ENCODE data around the gene PGBD5. TPM values are rescaled to one million over a fixed set of nuclear protein-coding genes. Genes with fewer than 3 reads are reported as not detected.

The PGBD5 gene
- total RNA-seq, 1 experiment from 2014 or later, result 0.76 TPM

DNA sequence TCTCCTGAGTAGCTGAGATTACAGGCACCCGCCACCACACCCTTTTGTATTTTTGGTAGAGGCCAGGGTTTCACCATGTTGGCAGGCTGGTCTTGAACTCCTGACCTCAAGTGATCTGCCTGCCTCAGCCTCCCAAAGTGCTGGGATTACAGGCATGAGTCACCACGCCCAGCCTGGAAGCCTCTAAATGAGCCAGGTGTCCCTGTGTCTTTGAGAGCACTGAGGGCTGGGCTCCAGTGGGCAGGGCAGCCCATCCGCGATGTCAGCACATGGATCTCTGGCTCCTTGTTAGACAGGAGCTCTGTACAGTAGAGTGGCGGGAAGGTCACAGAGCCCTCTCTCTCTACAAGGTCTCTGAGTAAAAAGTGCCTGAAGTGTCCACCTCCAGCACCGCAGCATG lies 124.3 kb downstream of the PGBD5 start:
- DNase-seq (ENCODE audit: low read depth), result no peak

DNA sequence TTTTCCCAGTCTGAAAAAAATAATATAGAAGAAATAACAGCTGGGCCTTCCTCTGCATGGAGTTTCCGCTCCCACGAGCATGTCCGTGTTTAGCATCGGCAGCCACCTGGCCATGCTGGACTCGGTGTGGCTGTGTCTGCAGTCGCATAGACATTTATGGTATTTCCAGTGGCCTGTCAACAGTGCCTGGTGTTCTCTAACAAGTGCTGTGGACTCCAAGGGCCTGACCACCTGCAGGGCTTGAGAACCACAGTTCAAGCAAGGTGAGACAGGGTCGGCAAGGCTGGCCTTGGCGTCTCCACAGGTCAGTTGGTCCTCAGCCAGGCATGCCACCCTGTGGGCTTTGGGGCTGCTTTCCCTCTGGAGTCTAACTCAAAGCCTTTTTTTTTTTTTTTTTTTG lies 124.8 kb downstream of the PGBD5 start:
- DNase-seq (ENCODE audit: low read depth), result no peak

DNA sequence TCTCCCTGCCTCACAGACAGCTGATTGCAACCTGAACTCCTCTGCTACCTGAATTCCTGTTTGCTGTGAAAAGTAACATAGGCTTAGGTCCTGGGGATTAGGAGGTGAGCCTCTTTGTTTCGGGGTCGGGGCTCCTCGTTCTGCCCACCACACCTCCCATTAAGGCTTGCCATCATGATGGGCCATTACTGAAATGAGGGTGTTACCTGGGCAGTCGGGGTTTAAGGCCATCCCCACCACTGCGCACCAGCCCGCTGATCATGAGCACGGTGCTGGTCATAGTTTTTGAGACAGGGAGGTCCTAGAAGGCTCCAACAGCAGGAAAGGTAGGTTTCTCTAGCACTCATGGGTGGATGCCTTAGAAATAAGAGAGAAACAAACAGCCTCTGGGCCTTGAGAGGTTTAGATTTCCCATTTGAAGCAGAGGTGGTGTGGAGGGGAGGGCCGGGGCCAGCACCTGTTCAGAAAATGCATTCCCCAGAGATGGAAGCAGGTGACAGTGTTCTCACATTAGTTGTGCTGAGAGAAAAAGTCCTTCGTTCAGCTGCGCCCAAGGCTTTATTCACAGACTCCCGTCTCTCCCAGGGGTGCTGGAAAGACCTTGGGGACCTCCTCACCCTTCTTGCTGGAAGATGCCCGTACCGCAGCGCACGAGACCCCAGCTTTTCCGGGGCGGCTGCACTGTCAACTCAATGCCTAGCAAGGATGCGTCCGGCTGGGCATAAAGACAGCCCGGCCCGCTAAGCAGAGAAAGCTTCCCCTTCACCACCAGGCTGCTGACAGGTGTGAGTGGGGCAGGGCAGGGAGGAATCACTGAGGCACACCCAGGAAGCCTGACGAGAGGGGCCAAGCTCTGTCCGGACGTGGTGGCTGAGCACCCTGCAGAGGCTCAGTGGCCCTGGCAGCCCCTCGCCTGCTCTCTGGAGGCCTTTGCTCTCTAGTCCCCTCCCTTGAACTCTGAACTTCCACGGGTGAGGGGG lies 125.5 kb downstream of the PGBD5 start:
- DNase-seq (ENCODE audit: low read depth), result no peak

GRCh38 chr1:230299191-230300006 lies 126.7 kb downstream of the PGBD5 start:
- no peak for DNase-seq (ENCODE audit: low read depth)

DNA sequence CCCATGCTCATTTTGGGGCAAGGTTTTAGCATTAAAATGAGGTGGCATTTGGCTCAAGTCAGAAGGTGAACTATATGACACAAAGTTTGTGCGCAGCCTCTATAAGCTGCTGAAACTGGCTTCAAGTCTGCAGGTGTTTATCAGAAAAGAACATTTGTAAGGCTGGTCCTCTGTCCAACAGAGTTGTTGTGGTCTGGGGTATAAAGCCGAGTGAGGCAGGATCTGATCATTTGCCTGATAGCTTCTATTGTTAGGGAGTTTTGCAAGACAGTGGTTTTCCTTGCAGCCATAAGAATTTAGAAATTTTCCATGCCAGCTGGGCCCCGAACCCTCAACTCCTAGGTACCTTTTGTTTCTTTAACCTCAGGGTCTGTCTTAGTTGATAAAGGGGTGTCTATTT lies 130.8 kb downstream of the PGBD5 start:
- no peak for DNase-seq (ENCODE audit: low read depth)

- DNase-seq (ENCODE audit: low read depth), result no peak
These were observed 132.8 kb downstream of the PGBD5 start for GRCh38 chr1:230293390-230293700.

- no peak for DNase-seq (ENCODE audit: low read depth)
These were observed 133.3 kb downstream of the PGBD5 start for GRCh38 chr1:230292689-230293389.

DNA sequence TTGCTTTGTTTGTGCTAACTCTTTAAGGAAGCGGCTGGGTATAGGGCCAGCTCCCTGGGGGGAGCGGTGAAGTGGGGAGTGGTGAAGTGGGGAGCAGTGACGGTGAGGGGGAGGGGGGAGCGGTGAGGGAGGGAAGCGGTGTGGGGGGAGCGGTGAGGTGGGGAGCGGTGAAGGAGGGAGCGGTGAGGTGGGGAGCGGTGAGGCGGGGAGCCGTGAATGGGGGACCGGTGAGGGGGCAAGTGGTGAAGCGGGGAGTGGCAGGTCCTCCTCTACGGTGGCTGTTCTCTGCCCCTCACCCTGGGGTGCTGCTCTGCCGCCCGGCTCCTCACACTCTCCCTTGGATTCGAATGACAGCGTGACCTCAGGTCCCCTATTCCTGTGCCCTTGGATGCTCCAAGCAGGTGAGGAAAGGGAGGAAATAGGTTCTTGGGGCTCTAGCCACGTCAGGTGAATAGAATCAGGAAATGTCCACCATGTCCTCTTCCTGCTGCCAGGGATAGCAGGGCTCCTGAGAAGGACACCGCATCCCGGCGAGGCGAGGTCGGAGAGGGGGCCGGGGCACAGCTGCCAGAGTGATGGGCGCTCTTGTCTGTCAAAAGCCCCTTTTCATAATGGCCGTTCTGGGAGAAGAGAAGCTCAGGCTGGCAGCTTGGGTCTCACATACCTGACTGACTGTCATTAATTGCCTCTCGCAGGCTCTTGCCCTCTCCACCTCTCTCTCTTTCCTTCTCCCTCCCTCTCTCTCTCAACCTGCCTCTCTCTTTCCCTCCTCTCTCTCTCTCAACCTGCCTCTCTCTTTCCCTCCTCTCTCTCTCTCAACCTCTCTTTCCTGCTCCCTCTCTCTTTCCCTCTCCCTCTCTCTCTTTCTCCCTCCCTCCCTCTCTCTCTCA lies 134.2 kb downstream of the PGBD5 start:
- no peak for DNase-seq (ENCODE audit: low read depth)

- DNase-seq (ENCODE audit: low read depth), result no peak
These were observed 136.8 kb downstream of the PGBD5 start for GRCh38 chr1:230289350-230289644.

GRCh38 chr1:230288641-230289349 lies 137.3 kb downstream of the PGBD5 start:
- DNase-seq (ENCODE audit: low read depth), result peak; percentile 40

DNA sequence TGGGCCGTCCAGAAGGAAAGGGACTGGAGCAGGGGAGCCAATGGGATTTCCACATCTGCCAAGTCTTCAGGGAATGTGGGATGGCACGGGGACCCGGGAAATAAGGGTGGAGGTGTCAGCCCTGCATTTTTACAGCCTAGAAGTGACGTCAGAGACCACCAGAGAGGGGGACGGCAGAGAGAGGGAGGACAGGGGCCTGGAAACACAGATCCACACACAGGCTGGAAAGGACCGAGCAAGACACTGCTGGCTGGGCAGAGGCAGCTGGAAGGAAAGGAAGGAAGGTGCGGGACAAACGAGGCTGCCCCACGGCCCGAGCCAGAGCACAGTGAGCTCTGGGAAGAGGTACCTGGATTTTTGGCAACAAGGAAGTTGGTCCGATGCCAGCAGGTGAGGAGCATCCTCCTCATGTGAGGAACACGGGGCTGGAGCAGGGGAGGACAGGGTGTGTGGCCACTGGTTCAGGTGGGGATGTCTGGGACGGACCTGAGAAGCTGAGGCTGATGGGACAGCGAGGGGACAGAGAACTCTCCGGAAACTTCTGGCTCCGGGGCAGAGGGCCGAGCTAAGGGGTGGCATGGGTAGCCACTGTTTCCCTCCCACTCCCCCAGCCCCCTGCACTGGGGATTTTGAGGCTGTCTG lies 138.3 kb downstream of the PGBD5 start:
- no peak for DNase-seq (ENCODE audit: low read depth)

GRCh38 chr1:230286890-230287269 lies 139.3 kb downstream of the PGBD5 start:
- no peak for DNase-seq (ENCODE audit: low read depth)

DNA sequence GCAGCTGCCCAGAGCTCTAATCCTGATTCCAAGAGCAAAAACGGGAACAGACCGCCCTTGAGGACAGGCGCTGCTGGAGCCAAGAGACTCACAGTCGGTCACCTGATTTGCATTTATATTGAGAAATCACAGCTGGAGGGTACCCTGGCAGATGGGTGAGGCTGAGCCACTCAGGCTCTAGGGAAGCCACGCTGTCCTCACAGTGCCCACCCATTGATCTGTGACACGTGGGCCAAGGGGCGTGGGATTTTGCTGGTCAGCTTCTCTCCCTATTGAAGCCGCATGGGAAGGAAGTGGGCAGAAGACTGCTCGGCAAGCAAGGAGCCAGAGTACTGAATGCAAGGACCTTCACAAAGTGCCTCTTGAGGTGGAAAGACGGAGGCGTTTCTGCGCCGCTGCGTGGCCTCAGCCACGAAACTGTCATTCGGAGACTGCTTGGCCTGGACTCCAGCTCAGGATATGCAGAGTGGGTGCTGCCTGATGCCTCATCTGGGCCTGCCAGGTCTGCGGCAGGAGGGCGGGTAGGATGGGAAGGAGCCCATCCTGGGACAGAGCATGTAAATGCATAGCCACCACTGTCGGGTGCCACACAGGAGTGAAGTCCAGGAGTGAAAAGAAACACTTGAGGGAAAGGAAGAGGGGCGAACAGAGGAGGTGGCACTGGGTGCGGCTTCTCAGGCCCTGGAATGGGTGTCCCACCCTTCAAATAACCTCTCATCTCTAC lies 139.8 kb downstream of the PGBD5 start:
- DNase-seq (ENCODE audit: low read depth), result no peak

GRCh38 chr1:230285351-230285750 lies 140.8 kb downstream of the PGBD5 start:
- no peak for DNase-seq (ENCODE audit: low read depth)

- DNase-seq (ENCODE audit: low read depth), result no peak
These were observed 141.2 kb downstream of the PGBD5 start for GRCh38 chr1:230284891-230285290.

DNA sequence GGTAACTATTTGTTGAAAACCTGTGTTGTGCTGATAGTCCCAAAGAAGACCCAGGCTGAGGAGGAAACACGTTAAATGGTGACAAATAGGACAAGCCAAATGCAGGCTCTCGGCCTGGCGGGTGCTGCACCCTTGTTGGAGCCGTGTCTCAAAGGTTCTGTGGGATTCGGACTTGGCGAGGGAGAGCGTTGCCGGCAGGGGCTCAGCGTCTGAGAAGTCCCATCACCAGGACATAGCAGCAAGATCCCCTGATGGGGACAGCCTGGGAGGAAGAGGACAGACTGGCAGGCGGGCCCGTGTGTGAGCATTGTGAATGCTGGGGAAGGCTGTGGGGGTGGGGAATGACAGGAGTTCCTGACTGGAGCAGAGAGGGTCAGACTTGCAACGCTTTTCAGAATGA lies 142.5 kb downstream of the PGBD5 start:
- no peak for DNase-seq (ENCODE audit: low read depth)

DNA sequence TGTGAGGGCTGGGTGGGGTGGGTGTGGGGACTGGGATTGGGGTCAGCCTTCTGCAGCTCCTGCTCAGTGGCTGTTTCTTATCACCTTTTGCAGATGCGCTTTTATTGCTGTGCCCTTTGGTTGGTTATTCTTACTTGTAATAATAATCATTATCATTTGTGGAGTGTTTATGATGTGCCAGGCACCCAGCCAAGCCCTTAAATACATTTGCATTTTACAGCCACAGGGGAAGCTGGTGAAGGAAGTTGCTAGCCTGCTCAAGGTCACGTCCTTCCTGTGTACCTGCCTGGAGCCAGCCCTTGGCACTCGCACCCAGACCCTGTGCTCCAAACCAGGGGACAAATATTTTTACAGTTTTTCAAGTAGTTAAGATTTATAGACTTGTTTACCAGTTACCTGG lies 144.0 kb downstream of the PGBD5 start:
- DNase-seq (ENCODE audit: low read depth), result no peak

GRCh38 chr1:230281556-230281955 lies 144.6 kb downstream of the PGBD5 start:
- no peak for DNase-seq (ENCODE audit: low read depth)

DNA sequence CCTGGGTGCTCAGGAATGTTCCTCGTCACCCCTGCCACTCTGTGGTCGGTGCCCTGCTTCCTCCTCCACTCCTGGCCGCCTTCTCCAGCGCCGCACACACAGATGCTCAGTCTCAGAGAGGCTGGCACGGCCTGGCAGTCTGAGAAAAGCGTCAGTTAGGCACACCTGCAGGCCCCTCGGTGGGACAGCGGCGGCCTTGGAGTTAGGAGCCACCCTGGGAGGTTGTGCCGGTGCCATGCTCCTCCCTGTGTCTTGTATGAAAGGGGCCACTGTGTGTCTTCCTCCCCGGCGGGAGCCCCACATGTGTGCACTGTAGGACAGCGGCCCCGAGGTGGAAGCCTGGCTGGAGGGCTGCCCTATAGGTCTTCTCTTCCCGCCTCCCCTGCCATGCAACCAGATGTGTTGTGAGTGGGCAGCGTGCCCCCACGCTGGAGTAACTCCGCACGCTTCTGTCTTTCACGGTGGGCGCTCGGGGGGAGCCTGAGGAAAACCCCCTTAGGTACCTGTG lies 145.2 kb downstream of the PGBD5 start:
- DNase-seq (ENCODE audit: low read depth), result no peak
